Measurements from ENCODE around the gene OR7C2.

OR7C2 gene

GRCh38 chr19:14954071-14954655 lies 12.9 kb downstream of the OR7C2 start:
- TF ChIP-seq CTCF (IDR thresholded peaks at IDR 0.05; ENCODE audit: low read depth, low read length) = no peak

GRCh38 chr19:14957464-14957863 lies 16.2 kb downstream of the OR7C2 start:
- in situ Hi-C loops (cut with HindIII; ENCODE audit: low sequenced_read_pairs) = no loop called here
- H3K4me3 ChIP-seq (ENCODE audit: low read depth, low read length) = no peak overlapping the region
- TF ChIP-seq CTCF (IDR thresholded peaks at IDR 0.05; ENCODE audit: low read depth, low read length) = no peak
- no peak for DNase-seq (ENCODE audit: low read depth, low spot score)

More at GRCh38 chr19:14954071-14954655, 12.9 kb downstream of the OR7C2 start:
- DNase-seq (ENCODE audit: low read depth, low spot score) = no peak
- H3K4me3 ChIP-seq (ENCODE audit: low read depth, low read length) = no peak overlapping the region
- in situ Hi-C loops (cut with HindIII; ENCODE audit: low sequenced_read_pairs) = no loop called here

- no peak for TF ChIP-seq CTCF (IDR thresholded peaks at IDR 0.05; ENCODE audit: low read depth, low read length)
- no peak overlapping the region for H3K4me3 ChIP-seq (ENCODE audit: low read depth, low read length)
- in situ Hi-C loops (cut with HindIII; ENCODE audit: low sequenced_read_pairs) = no loop called here
- no peak for DNase-seq (ENCODE audit: low read depth, low spot score)
Measured at GRCh38 chr19:14959263-14959662, 18.0 kb downstream of the OR7C2 start.

GRCh38 chr19:14961956-14962685 lies 20.8 kb downstream of the OR7C2 start:
- no peak for DNase-seq (ENCODE audit: low read depth, low spot score)
- TF ChIP-seq CTCF (IDR thresholded peaks at IDR 0.05; ENCODE audit: low read depth, low read length) = no peak
- H3K4me3 ChIP-seq (ENCODE audit: low read depth, low read length) = no peak overlapping the region
- in situ Hi-C loops (cut with HindIII; ENCODE audit: low sequenced_read_pairs) = no loop called here

GRCh38 chr19:14968247-14968646 lies 27.0 kb downstream of the OR7C2 start:
- H3K4me3 ChIP-seq (ENCODE audit: low read depth, low read length) = no peak overlapping the region
- no peak for TF ChIP-seq CTCF (IDR thresholded peaks at IDR 0.05; ENCODE audit: low read depth, low read length)
- DNase-seq (ENCODE audit: low read depth, low spot score) = no peak
- in situ Hi-C loops (cut with HindIII; ENCODE audit: low sequenced_read_pairs) = no loop called here

- H3K4me3 ChIP-seq (ENCODE audit: low read depth, low read length) = no peak overlapping the region
- DNase-seq (ENCODE audit: low read depth, low spot score) = no peak
- in situ Hi-C loops (cut with HindIII; ENCODE audit: low sequenced_read_pairs) = no loop called here
- TF ChIP-seq CTCF (IDR thresholded peaks at IDR 0.05; ENCODE audit: low read depth, low read length) = no peak
Measured at GRCh38 chr19:14971474-14971873, 30.2 kb downstream of the OR7C2 start.

Measured in astrocyte of the spinal cord (primary cell).